MM.1S (cell line): ENCODE results near the gene TRIM44.

ENCODE experiments used
- EZH2 ChIP-seq: fragments of 300-600 bp; sonication (generic); optimal IDR thresholded peaks from 2 replicates; pipeline ENCODE3; 2017; ENCODE audit warnings: low read depth, mild to moderate bottlenecking, antibody characterized with exemption, low read length, mixed read lengths
- EZH2phosphoT487 ChIP-seq: fragments of 300-600 bp; sonication (generic); IDR thresholded peaks from 2 replicates; pipeline ENCODE4 v1.6.1; 2018; ENCODE audit warnings: antibody characterized with exemption, low read length
- TF ChIP-seq, protein P1 (sequence below): fragments of 300-600 bp; sonication (generic); IDR thresholded peaks from 2 replicates; pipeline ENCODE4 v1.5.1; 2016; ENCODE audit warnings: antibody characterized with exemption, low read length, mixed read lengths

DNA sequence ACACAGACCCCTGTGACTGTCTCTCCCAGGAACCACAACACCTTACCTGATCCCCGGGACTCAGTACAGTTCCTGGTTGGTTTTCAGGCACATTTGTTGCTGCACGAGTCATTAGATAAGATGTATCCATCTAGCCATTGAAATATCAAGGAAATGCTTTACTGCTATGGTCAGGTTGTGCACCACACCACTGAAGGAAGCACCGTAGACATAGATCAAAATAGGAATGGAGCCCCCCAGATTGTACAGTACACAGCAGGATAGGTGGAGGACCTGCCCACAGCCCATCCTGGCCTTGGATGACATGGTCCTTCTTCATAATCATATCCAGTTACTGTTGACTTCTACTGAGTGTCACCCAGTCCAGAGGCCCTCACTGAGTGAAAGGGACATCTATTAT is 195.3 kb downstream of the TRIM44 start:
- TF ChIP-seq, protein P1, sequence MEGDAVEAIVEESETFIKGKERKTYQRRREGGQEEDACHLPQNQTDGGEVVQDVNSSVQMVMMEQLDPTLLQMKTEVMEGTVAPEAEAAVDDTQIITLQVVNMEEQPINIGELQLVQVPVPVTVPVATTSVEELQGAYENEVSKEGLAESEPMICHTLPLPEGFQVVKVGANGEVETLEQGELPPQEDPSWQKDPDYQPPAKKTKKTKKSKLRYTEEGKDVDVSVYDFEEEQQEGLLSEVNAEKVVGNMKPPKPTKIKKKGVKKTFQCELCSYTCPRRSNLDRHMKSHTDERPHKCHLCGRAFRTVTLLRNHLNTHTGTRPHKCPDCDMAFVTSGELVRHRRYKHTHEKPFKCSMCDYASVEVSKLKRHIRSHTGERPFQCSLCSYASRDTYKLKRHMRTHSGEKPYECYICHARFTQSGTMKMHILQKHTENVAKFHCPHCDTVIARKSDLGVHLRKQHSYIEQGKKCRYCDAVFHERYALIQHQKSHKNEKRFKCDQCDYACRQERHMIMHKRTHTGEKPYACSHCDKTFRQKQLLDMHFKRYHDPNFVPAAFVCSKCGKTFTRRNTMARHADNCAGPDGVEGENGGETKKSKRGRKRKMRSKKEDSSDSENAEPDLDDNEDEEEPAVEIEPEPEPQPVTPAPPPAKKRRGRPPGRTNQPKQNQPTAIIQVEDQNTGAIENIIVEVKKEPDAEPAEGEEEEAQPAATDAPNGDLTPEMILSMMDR: no peak
- TF ChIP-seq EZH2phosphoT487: no peak
- TF ChIP-seq EZH2: no peak
